Activated CD4-positive, alpha-beta T cell treated with anti-CD3 and anti-CD28 coated beads, Interleukin-2, amount 50 U/mL, for 16 hours (primary cell): Measurements from ENCODE around the gene ECHDC3.

ENCODE experiments used
- DNase-seq: peaks from one replicate; pipeline ENCODE4 v3.0.0-alpha.2; 2020

ECHDC3 gene

GRCh38 chr10:11787846-11788245 lies 45.7 kb downstream of the ECHDC3 start:
- DNase-seq, result no peak

- DNase-seq, result no peak
Observed at GRCh38 chr10:11789306-11789705, 47.1 kb downstream of the ECHDC3 start.

- no peak for DNase-seq
Observed at GRCh38 chr10:11789956-11790355, 47.8 kb downstream of the ECHDC3 start.

- DNase-seq, result no peak
Observed at GRCh38 chr10:11793762-11794479, 51.7 kb downstream of the ECHDC3 start.

GRCh38 chr10:11794566-11794965 lies 52.4 kb downstream of the ECHDC3 start:
- no peak for DNase-seq

GRCh38 chr10:11795101-11795920 lies 53.1 kb downstream of the ECHDC3 start:
- DNase-seq, result no peak

GRCh38 chr10:11796474-11796873 lies 54.3 kb downstream of the ECHDC3 start:
- DNase-seq, result no peak

GRCh38 chr10:11797281-11797680 lies 55.1 kb downstream of the ECHDC3 start:
- DNase-seq, result no peak

- DNase-seq, result no peak
Observed at GRCh38 chr10:11797847-11798633, 55.9 kb downstream of the ECHDC3 start.

- DNase-seq, result no peak
Observed at GRCh38 chr10:11798845-11799735, 56.9 kb downstream of the ECHDC3 start.

GRCh38 chr10:11799736-11800080 lies 57.5 kb downstream of the ECHDC3 start:
- no peak for DNase-seq

GRCh38 chr10:11804336-11804735 lies 62.2 kb downstream of the ECHDC3 start:
- no peak for DNase-seq

- DNase-seq, result no peak
Observed at GRCh38 chr10:11805792-11806191, 63.6 kb downstream of the ECHDC3 start.

GRCh38 chr10:11806706-11807105 lies 64.5 kb downstream of the ECHDC3 start:
- no peak for DNase-seq

GRCh38 chr10:11808808-11809207 lies 66.6 kb downstream of the ECHDC3 start:
- DNase-seq, result no peak

- no peak for DNase-seq
Observed at GRCh38 chr10:11810313-11810766, 68.2 kb downstream of the ECHDC3 start.

GRCh38 chr10:11810973-11811372 lies 68.8 kb downstream of the ECHDC3 start:
- no peak for DNase-seq

- DNase-seq, result no peak
Observed at GRCh38 chr10:11813177-11813576, 71.0 kb downstream of the ECHDC3 start.
